Pulmonary artery endothelial cell (primary cell): ENCODE data around the gene MMP23B. TPM values are rescaled to one million over a fixed set of nuclear protein-coding genes. Genes with fewer than 3 reads are reported as not detected.

ENCODE experiments used
- total RNA-seq: library from RNA; depleted of rRNA; stranded (reverse); fragments of >200 nt; gene quantifications from 2 replicates; pipeline ENCODE4 v1.2.3, GENCODE V29; 2014

The MMP23B gene
- total RNA-seq, 1 donor from 2014 or later, result 0.33 TPM

Other genes starting within 250 kb of the MMP23B start
- 96.5 and 105 TPM in 2 replicates for gene CCNL2, start 232.8 kb upstream of the MMP23B start, total RNA-seq
- 116 and 132 TPM in 2 replicates for gene MRPL20, start 224.9 kb upstream of the MMP23B start, total RNA-seq
- 0.07 and 0.14 TPM in 2 replicates for gene ANKRD65, start 210.9 kb upstream of the MMP23B start, total RNA-seq
- 1.6 and 1.7 TPM in 2 replicates for gene VWA1, start 196.5 kb upstream of the MMP23B start, total RNA-seq
- gene ATAD3C, start 182.5 kb upstream of the MMP23B start, total RNA-seq, result 0.20 TPM in 1 of 2 replicates, not detected in the other
- 23.6 and 32.2 TPM in 2 replicates for gene ATAD3B, start 160.4 kb upstream of the MMP23B start, total RNA-seq
- gene ATAD3A, start 120.0 kb upstream of the MMP23B start, total RNA-seq, result 64.1 and 64.7 TPM in 2 replicates
- 2.2 and 3.0 TPM in 2 replicates for gene TMEM240, start 91.5 kb upstream of the MMP23B start, total RNA-seq
- gene SSU72, start 57.3 kb upstream of the MMP23B start, total RNA-seq, result 75.0 and 92.4 TPM in 2 replicates
- 0.14 and 0.33 TPM in 2 replicates for gene FNDC10, start 32.0 kb upstream of the MMP23B start, total RNA-seq
- 30.7 and 43.6 TPM in 2 replicates for gene MIB2, start 16.7 kb upstream of the MMP23B start, total RNA-seq
- gene CDK11B, start 26.8 kb downstream of the MMP23B start, total RNA-seq, result 10.4 and 15.2 TPM in 2 replicates
- 20.6 and 21.8 TPM in 2 replicates for gene SLC35E2B, start 60.6 kb downstream of the MMP23B start, total RNA-seq
- 8.1 and 15.9 TPM in 2 replicates for gene CDK11A, start 92.2 kb downstream of the MMP23B start, total RNA-seq
- 47.3 and 56.7 TPM in 2 replicates for gene NADK, start 146.3 kb downstream of the MMP23B start, total RNA-seq